ENCODE measurements around the gene ATP6AP1.

ATP6AP1 gene

GRCh38 chrX:154485150-154486051, 56.9 kb downstream of the ATP6AP1 start:
- DNase-seq (ENCODE audit: extremely low spot score, insufficient read length, low read depth) (no peak), FAIRE-seq (no peak)

- DNase-seq (ENCODE audit: extremely low spot score, insufficient read length, low read depth) (no peak), FAIRE-seq (no peak)
These were observed 57.5 kb downstream of the ATP6AP1 start for GRCh38 chrX:154486052-154486395.
